Measurements from ENCODE around the gene MCOLN2. TPM values are rescaled to one million over a fixed set of nuclear protein-coding genes. Genes with fewer than 3 reads are reported as not detected.

Gene MCOLN2
- total and polyA plus RNA-seq, 2 donors (not counting 1 experiment from before 2014, with no cell fraction given) = 23.9 to 25.8 TPM

DNA sequence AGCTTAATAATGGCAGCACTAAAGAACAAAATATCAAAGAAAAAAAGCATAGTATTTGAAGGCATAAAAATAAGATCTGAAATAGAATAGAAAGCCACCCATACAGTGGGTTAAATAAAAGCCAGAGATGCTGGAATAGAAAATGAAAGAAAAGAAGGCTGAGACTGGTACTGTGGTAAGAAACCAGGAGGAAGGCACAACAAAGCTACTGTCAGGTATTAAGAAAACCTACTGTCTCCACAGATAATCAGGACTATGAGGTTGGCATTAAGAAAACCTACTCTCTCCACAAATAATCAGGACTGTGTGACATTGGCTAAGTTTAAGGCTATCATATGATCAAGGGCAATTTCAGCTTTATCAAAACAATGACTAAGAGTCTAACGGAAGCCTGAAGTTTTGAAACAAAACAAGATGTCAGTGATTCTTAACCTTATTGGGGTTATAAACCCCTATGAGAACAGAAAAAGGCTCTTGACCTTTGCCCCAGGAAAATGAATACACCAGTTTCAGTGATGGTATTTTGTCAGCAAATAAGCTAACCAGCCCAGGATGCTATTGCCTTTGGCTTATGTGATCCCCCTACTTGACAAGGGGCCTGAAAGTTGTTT is 24.4 kb downstream of the MCOLN2 start:
- Histone ChIP-seq H3K4me2 (replicated peaks; ENCODE audit: low read depth, low read length, poor library complexity, severe bottlenecking) (peak overlapping the region; percentile 43), H3K36me3 (replicated peaks in 1 of 2; ENCODE audit: control extremely low read depth in 1 of 2, control insufficient read depth in 1 of 2, extremely low read depth in 1 of 2, insufficient read depth in 2 of 2, low read length in 1 of 2) (peaks cover 0 to 3% of the 10 kb centered on the region in 2 experiments), H3K9me3 (ENCODE audit: control extremely low read depth in 1 of 3, control insufficient read depth in 2 of 3, insufficient read depth in 1 of 3, low read length in 2 of 3) (no peaks in the 10 kb centered on the region), H2AFZ (ENCODE audit: insufficient read depth, low read depth, low read length, poor library complexity, severe bottlenecking) (no peak overlapping the region), H3K79me2 (ENCODE audit: control insufficient read depth, insufficient read depth, low read length) (peaks cover 7% of the 10 kb centered on the region), H3K27me3 (replicated peaks in 1 of 4; ENCODE audit: control extremely low read depth in 1 of 4, control insufficient read depth in 3 of 4, insufficient read depth in 4 of 4, low read length in 3 of 4) (no peaks in the 10 kb centered on the region), H3K27ac (ENCODE audit: low read length in 2 of 2) (peak overlapping the region in 1 of 2 donors; percentile 36), H3K9ac (ENCODE audit: low read length) (peak overlapping the region; percentile 12), H3K4me3 (ENCODE audit: control extremely low read depth in 1 of 5, extremely low read depth in 1 of 5, insufficient read depth in 1 of 5, low read depth in 2 of 5, low read length in 4 of 5) (no peak overlapping the region), H4K20me1 (ENCODE audit: control insufficient read depth, insufficient read depth, low read length, poor library complexity, severe bottlenecking) (no peaks in the 10 kb centered on the region), H3K4me1 (ENCODE audit: control insufficient read depth in 2 of 2, insufficient read depth in 2 of 2, low read length in 2 of 2) (peaks cover 22 to 37% of the 10 kb centered on the region in 2 donors)
- ChIA-PET POLR2A (no interaction called here), CTCF (interaction anchor here (0.9 to 3.4 kb wide), 6 partner anchors 22 to 282 kb away, joined by 3 to 23 read pairs (median 5); no protein-coding TSS in a partner anchor)
- ATAC-seq (ENCODE audit: low read depth) = no peak
- Mint-ChIP-seq H3K4me3 (peak overlapping the region; percentile 69), H3K27me3 (no peaks in the 10 kb centered on the region), H3K9me3 (ENCODE audit: insufficient read depth) (peaks cover 5% of the 10 kb centered on the region), H3K4me1 (peaks cover 55% of the 10 kb centered on the region), H3K27ac (peak overlapping the region; percentile 71)
- DNase-seq = no peak
- intact Hi-C loops (cut with micrococcal nuclease) = loop anchor here (2.0 kb wide), 1 partner anchor 22 kb away; no protein-coding TSS in a partner anchor
- TF ChIP-seq, protein P1, sequence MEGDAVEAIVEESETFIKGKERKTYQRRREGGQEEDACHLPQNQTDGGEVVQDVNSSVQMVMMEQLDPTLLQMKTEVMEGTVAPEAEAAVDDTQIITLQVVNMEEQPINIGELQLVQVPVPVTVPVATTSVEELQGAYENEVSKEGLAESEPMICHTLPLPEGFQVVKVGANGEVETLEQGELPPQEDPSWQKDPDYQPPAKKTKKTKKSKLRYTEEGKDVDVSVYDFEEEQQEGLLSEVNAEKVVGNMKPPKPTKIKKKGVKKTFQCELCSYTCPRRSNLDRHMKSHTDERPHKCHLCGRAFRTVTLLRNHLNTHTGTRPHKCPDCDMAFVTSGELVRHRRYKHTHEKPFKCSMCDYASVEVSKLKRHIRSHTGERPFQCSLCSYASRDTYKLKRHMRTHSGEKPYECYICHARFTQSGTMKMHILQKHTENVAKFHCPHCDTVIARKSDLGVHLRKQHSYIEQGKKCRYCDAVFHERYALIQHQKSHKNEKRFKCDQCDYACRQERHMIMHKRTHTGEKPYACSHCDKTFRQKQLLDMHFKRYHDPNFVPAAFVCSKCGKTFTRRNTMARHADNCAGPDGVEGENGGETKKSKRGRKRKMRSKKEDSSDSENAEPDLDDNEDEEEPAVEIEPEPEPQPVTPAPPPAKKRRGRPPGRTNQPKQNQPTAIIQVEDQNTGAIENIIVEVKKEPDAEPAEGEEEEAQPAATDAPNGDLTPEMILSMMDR (IDR thresholded peaks at IDR 0.05) = no peak
- no peak for TF ChIP-seq EZH2 (IDR thresholded peaks at IDR 0.05; ENCODE audit: borderline replicate concordance, insufficient read depth, low read depth, low read length, poor library complexity, severe bottlenecking)
- WGBS (ENCODE audit: insufficient coverage) = no CpG with 5 or more reads among the region's 1 CpG

DNA sequence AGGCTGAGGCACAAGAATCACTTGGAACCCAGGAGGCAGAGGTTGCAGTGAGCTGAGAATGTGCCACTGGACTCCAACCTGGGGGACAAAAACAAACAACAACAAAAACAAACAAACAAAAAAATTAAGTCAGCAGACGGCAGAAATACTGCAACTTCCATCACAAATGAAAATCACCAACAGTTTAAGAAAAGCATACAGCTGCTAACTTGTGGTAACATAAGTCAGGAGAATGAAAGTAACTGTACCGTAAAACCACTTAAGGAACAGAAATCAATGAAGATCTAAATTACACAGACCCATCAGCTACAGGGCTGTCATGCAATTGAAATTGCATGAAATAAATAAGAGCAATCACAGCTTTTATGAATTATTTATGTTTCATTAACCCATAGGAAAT is 25.0 kb downstream of the MCOLN2 start:
- H3K4me1 Mint-ChIP-seq = peaks cover 55% of the 10 kb centered on the region

More for the DNA sequence above, 25.0 kb downstream of the MCOLN2 start:
- peak; percentile 41 for ATAC-seq (ENCODE audit: low read depth)
- peaks cover under 1% of the 10 kb centered on the region for H3K9me3 Mint-ChIP-seq (ENCODE audit: insufficient read depth)
- Histone ChIP-seq H3K36me3 (replicated peaks in 1 of 2; ENCODE audit: control extremely low read depth in 1 of 2, control insufficient read depth in 1 of 2, extremely low read depth in 1 of 2, insufficient read depth in 2 of 2, low read length in 1 of 2) (peaks cover 0 to 3% of the 10 kb centered on the region in 2 experiments), H3K79me2 (ENCODE audit: control insufficient read depth, insufficient read depth, low read length) (peaks cover 7% of the 10 kb centered on the region), H3K4me3 (ENCODE audit: control extremely low read depth in 1 of 5, extremely low read depth in 1 of 5, insufficient read depth in 1 of 5, low read depth in 2 of 5, low read length in 4 of 5) (peak overlapping the region in 1 of 5 experiments; percentile 16), H3K27ac (ENCODE audit: low read length in 2 of 2) (peak overlapping the region in 1 of 2 donors; percentile 36), H3K9ac (ENCODE audit: low read length) (peak overlapping the region; percentile 12), H3K9me3 (ENCODE audit: control extremely low read depth in 1 of 3, control insufficient read depth in 2 of 3, insufficient read depth in 1 of 3, low read length in 2 of 3) (no peaks in the 10 kb centered on the region), H3K4me2 (replicated peaks; ENCODE audit: low read depth, low read length, poor library complexity, severe bottlenecking) (peak overlapping the region; percentile 43), H3K4me1 (ENCODE audit: control insufficient read depth in 2 of 2, insufficient read depth in 2 of 2, low read length in 2 of 2) (peaks cover 22 to 37% of the 10 kb centered on the region in 2 donors), H2AFZ (ENCODE audit: insufficient read depth, low read depth, low read length, poor library complexity, severe bottlenecking) (no peak overlapping the region), H3K27me3 (replicated peaks in 1 of 4; ENCODE audit: control extremely low read depth in 1 of 4, control insufficient read depth in 3 of 4, insufficient read depth in 4 of 4, low read length in 3 of 4) (no peaks in the 10 kb centered on the region), H4K20me1 (ENCODE audit: control insufficient read depth, insufficient read depth, low read length, poor library complexity, severe bottlenecking) (no peaks in the 10 kb centered on the region)
- peak; percentile 38 for DNase-seq
- peak overlapping the region; percentile 71 for H3K27ac Mint-ChIP-seq
- ChIA-PET POLR2A (no interaction called here), CTCF (interaction anchor here (0.9 to 3.4 kb wide), 6 partner anchors 22 to 283 kb away, joined by 3 to 23 read pairs (median 5); no protein-coding TSS in a partner anchor)
- intact Hi-C loops (cut with micrococcal nuclease) = loop anchor here (2.0 kb wide), 1 partner anchor 23 kb away; no protein-coding TSS in a partner anchor
- TF ChIP-seq, protein P1 (IDR thresholded peaks at IDR 0.05) = no peak
- no peak for TF ChIP-seq EZH2 (IDR thresholded peaks at IDR 0.05; ENCODE audit: borderline replicate concordance, insufficient read depth, low read depth, low read length, poor library complexity, severe bottlenecking)
- no peaks in the 10 kb centered on the region for H3K27me3 Mint-ChIP-seq
- peak overlapping the region; percentile 69 for H3K4me3 Mint-ChIP-seq
- no CpG with 5 or more reads among the region's 2 CpGs for WGBS (ENCODE audit: insufficient coverage)

All from B cell (primary cell).